MM.1S (cell line): ENCODE data around the gene FAM229A.
A peak's percentile ranks its signal among the peaks of the same experiment; 100 is the strongest.

Experiments
- DNase-seq: peaks from one replicate; pipeline ENCODE4 v3.0.0-alpha.2; 2015
- H2AFZ ChIP-seq: fragments of 300-600 bp; sonication (generic); 2 replicates; pipeline ENCODE4 v1.6.0; 2016; ENCODE audit warnings: antibody characterized with exemption, low read length
- H3F3A ChIP-seq: fragments of 300-600 bp; sonication (generic); 2 replicates; pipeline ENCODE4 v1.6.1; 2016; ENCODE audit warnings: mild to moderate bottlenecking, antibody characterized with exemption, low read length, moderate library complexity, mixed read lengths; ENCODE audit not compliant: insufficient read depth
- H3K27ac ChIP-seq: fragments of 300-600 bp; sonication (generic); 2 replicates; pipeline ENCODE4 v1.5.1; 2016; ENCODE audit warnings: mild to moderate bottlenecking, low read length
- H3K27me3 ChIP-seq: fragments of 300-600 bp; sonication (generic); replicated peaks from 2 replicates; pipeline ENCODE4 v1.6.0; 2016; ENCODE audit warnings: low read length; ENCODE audit not compliant: insufficient read depth
- H3K36me3 ChIP-seq: fragments of 300-600 bp; sonication (generic); replicated peaks from 2 replicates; pipeline ENCODE4 v1.6.1; 2016; ENCODE audit warnings: mild to moderate bottlenecking, low read length, mixed read lengths; ENCODE audit not compliant: insufficient read depth
- H3K4me1 ChIP-seq: fragments of 300-600 bp; sonication (generic); 2 replicates; pipeline ENCODE4 v1.6.1; 2016; ENCODE audit warnings: low read length, mixed read lengths
- H3K4me2 ChIP-seq: fragments of 300-600 bp; sonication (generic); 2 replicates; pipeline ENCODE4 v1.6.0; 2016; ENCODE audit warnings: low read depth, low read length
- H3K4me3 ChIP-seq: fragments of 300-600 bp; sonication (generic); 2 replicates; pipeline ENCODE4 v1.5.1; 2016; ENCODE audit warnings: low read length, mixed read lengths
- H3K79me2 ChIP-seq: fragments of 300-600 bp; sonication (generic); 2 replicates; pipeline ENCODE4 v1.6.1; 2016; ENCODE audit warnings: mixed run types, low read length, mixed read lengths
- H3K9ac ChIP-seq: fragments of 300-600 bp; sonication (generic); 2 replicates; pipeline ENCODE4 v1.6.1; 2016; ENCODE audit warnings: low read length, mixed read lengths
- H3K9me2 ChIP-seq: fragments of 300-600 bp; sonication (generic); replicated peaks from 2 replicates; pipeline ENCODE4 v1.6.1; 2016; ENCODE audit warnings: mild to moderate bottlenecking, low read length, mixed read lengths; ENCODE audit not compliant: insufficient read depth
- H3K9me3 ChIP-seq: fragments of 300-600 bp; sonication (generic); replicated peaks from 2 replicates; pipeline ENCODE4 v1.6.1; 2016; ENCODE audit warnings: mild to moderate bottlenecking, low read length, mixed read lengths; ENCODE audit not compliant: insufficient read depth
- H4K20me1 ChIP-seq: fragments of 300-600 bp; sonication (generic); 2 replicates; pipeline ENCODE4 v1.6.1; 2016; ENCODE audit warnings: mild to moderate bottlenecking, low read length, moderate library complexity, mixed read lengths; ENCODE audit not compliant: insufficient read depth
- CTCF ChIP-seq: fragments of 300-600 bp; sonication (generic); IDR thresholded peaks from 2 replicates; pipeline ENCODE4 v1.5.1; 2016; ENCODE audit warnings: antibody characterized with exemption, low read length, mixed read lengths
- EZH2 ChIP-seq: fragments of 300-600 bp; sonication (generic); optimal IDR thresholded peaks from 2 replicates; pipeline ENCODE3; 2017; ENCODE audit warnings: low read depth, mild to moderate bottlenecking, antibody characterized with exemption, low read length, mixed read lengths
- EZH2phosphoT487 ChIP-seq: fragments of 300-600 bp; sonication (generic); IDR thresholded peaks from 2 replicates; pipeline ENCODE4 v1.6.1; 2018; ENCODE audit warnings: antibody characterized with exemption, low read length

The FAM229A gene

GRCh38 chr1:32405672-32406467 lies 43.6 kb upstream of the FAM229A start:
- H3K79me2 ChIP-seq: no peaks in the 10 kb centered on the region
- H4K20me1 ChIP-seq: no peaks in the 10 kb centered on the region
- H2AFZ ChIP-seq: no peak overlapping the region
- no peak overlapping the region for H3K27ac ChIP-seq
- H3K4me2 ChIP-seq: no peak overlapping the region
- no peaks in the 10 kb centered on the region for H3K36me3 ChIP-seq
- TF ChIP-seq EZH2 (no peak), EZH2phosphoT487 (no peak), CTCF (no peak)
- H3K9me2 ChIP-seq: no peaks in the 10 kb centered on the region
- H3K9ac ChIP-seq: no peak overlapping the region
- H3K9me3 ChIP-seq: no peaks in the 10 kb centered on the region
- H3K4me3 ChIP-seq: no peak overlapping the region
- no peaks in the 10 kb centered on the region for H3K27me3 ChIP-seq
- DNase-seq: no peak
- no peaks in the 10 kb centered on the region for H3F3A ChIP-seq
- H3K4me1 ChIP-seq: no peaks in the 10 kb centered on the region

- no peak for TF ChIP-seq EZH2
- no peak for TF ChIP-seq CTCF
- no peak for TF ChIP-seq EZH2phosphoT487
- Histone ChIP-seq H3K4me2 (no peak overlapping the region), H2AFZ (no peak overlapping the region), H4K20me1 (no peaks in the 10 kb centered on the region), H3K79me2 (no peaks in the 10 kb centered on the region), H3K9ac (no peak overlapping the region), H3F3A (no peaks in the 10 kb centered on the region), H3K4me1 (no peaks in the 10 kb centered on the region), H3K36me3 (no peaks in the 10 kb centered on the region), H3K27ac (no peak overlapping the region), H3K27me3 (no peaks in the 10 kb centered on the region), H3K4me3 (no peak overlapping the region), H3K9me3 (no peaks in the 10 kb centered on the region), H3K9me2 (no peaks in the 10 kb centered on the region)
- no peak for DNase-seq
These were observed 42.7 kb upstream of the FAM229A start for GRCh38 chr1:32404946-32405345.

GRCh38 chr1:32400876-32401631 lies 38.8 kb upstream of the FAM229A start:
- Histone ChIP-seq H3K27me3 (no peaks in the 10 kb centered on the region), H3K9me2 (no peaks in the 10 kb centered on the region), H3F3A (no peaks in the 10 kb centered on the region), H3K9ac (no peak overlapping the region), H3K27ac (no peak overlapping the region), H3K4me2 (peak overlapping the region; percentile 40; the same call in 1 of the 2 replicates), H3K4me3 (no peak overlapping the region), H3K4me1 (no peaks in the 10 kb centered on the region), H3K9me3 (no peaks in the 10 kb centered on the region), H3K36me3 (no peaks in the 10 kb centered on the region), H3K79me2 (no peaks in the 10 kb centered on the region), H2AFZ (peak overlapping the region; percentile 65), H4K20me1 (no peaks in the 10 kb centered on the region)
- no peak for TF ChIP-seq EZH2phosphoT487
- TF ChIP-seq EZH2: no peak
- peak; percentile 85 for TF ChIP-seq CTCF
- DNase-seq: peak; percentile 45
